Measurements from ENCODE around the gene SLC25A43. TPM values are rescaled to one million over a fixed set of nuclear protein-coding genes. Genes with fewer than 3 reads are reported as not detected.

Gene SLC25A43
- total RNA-seq, 4 donors from 2014 or later, result 23.1 to 31.1 (median 27.6) TPM

- H3K4me3 ChIP-seq, result no peak overlapping the region
- DNase-seq, result no peak
- no peaks in the 10 kb centered on the region for H3K36me3 ChIP-seq
- TF ChIP-seq, protein P1, sequence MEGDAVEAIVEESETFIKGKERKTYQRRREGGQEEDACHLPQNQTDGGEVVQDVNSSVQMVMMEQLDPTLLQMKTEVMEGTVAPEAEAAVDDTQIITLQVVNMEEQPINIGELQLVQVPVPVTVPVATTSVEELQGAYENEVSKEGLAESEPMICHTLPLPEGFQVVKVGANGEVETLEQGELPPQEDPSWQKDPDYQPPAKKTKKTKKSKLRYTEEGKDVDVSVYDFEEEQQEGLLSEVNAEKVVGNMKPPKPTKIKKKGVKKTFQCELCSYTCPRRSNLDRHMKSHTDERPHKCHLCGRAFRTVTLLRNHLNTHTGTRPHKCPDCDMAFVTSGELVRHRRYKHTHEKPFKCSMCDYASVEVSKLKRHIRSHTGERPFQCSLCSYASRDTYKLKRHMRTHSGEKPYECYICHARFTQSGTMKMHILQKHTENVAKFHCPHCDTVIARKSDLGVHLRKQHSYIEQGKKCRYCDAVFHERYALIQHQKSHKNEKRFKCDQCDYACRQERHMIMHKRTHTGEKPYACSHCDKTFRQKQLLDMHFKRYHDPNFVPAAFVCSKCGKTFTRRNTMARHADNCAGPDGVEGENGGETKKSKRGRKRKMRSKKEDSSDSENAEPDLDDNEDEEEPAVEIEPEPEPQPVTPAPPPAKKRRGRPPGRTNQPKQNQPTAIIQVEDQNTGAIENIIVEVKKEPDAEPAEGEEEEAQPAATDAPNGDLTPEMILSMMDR (IDR thresholded peaks at IDR 0.05), result no peak
- TF ChIP-seq POLR2A (IDR thresholded peaks at IDR 0.05), result no peak
- H3K4me1 ChIP-seq, result no peaks in the 10 kb centered on the region
- no peaks in the 10 kb centered on the region for H3K9me3 ChIP-seq
- no peaks in the 10 kb centered on the region for H3K27me3 ChIP-seq
- H3K27ac ChIP-seq, result peak overlapping the region in 3 of 4 donors; percentile 46 to 69 (median 64)
Measured at GRCh38 chrX:119410854-119411253, 11.7 kb downstream of the SLC25A43 start.

GRCh38 chrX:119411959-119412358 is 12.8 kb downstream of the SLC25A43 start:
- no peak overlapping the region for H3K27ac ChIP-seq
- TF ChIP-seq, protein P1 (IDR thresholded peaks at IDR 0.05), result no peak
- no peak for TF ChIP-seq POLR2A (IDR thresholded peaks at IDR 0.05)

DNA sequence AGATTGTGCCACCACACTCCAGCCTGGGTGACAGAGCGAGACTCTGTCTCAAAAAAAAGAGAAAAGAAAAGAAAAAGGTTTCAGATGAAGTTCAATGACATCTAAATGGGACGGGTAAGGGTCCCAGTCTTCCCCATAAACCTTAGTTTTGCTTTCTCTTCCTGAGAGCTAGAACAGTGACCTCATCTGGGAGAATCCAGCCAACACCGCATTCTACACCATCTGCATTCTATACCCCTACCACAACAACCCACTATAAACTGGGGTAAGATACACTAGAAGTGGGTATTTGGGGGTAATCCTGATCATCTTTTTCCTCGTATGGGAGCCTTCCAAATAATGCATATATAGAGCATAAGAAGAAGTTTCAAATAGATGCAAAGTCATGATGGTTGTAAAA is 18.2 kb downstream of the SLC25A43 start:
- no peaks in the 10 kb centered on the region for H3K27me3 ChIP-seq
- H3K36me3 ChIP-seq, result no peaks in the 10 kb centered on the region
- no peaks in the 10 kb centered on the region for H3K4me1 ChIP-seq

More at GRCh38 chrX:119411959-119412358, 12.8 kb downstream of the SLC25A43 start:
- no peaks in the 10 kb centered on the region for H3K9me3 ChIP-seq
- no peak overlapping the region for H3K4me3 ChIP-seq
- no peaks in the 10 kb centered on the region for H3K4me1 ChIP-seq
- no peaks in the 10 kb centered on the region for H3K27me3 ChIP-seq
- DNase-seq, result no peak
- H3K36me3 ChIP-seq, result no peaks in the 10 kb centered on the region

DNA sequence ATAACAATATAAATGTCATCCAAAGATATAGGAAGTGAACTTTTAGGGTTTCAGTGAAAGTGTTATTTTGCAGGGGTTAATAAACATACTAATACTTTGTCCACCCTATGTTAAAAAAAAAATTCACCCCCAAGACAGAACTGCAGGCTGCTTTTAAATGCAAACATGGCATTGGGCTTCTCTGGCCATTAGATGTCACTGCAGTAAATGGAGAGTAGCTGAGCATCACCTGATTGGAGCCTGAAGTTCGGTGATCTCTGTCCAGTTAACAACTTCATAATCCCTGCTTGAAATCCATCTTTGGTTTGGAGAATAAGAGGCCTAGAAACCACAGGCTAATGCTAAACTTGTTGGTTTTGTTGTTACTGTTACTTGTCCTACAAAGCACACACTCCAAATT is 18.7 kb downstream of the SLC25A43 start:
- Histone ChIP-seq H3K36me3 (no peaks in the 10 kb centered on the region), H3K4me3 (no peak overlapping the region), H3K4me1 (no peaks in the 10 kb centered on the region), H3K27ac (no peak overlapping the region), H3K27me3 (no peaks in the 10 kb centered on the region), H3K9me3 (no peaks in the 10 kb centered on the region)
- DNase-seq, result no peak
- TF ChIP-seq, protein P1 (IDR thresholded peaks at IDR 0.05), result peak in 3 of 6 experiments; percentile 36 to 47 (median 42)
- TF ChIP-seq POLR2A (IDR thresholded peaks at IDR 0.05), result no peak

More for the DNA sequence above, 18.2 kb downstream of the SLC25A43 start:
- TF ChIP-seq, protein P1 (IDR thresholded peaks at IDR 0.05), result no peak
- no peak for TF ChIP-seq POLR2A (IDR thresholded peaks at IDR 0.05)
- Histone ChIP-seq H3K4me3 (no peak overlapping the region), H3K9me3 (no peaks in the 10 kb centered on the region), H3K27ac (no peak overlapping the region)
- no peak for DNase-seq

- peak in 1 of 3 donors; percentile 59 for DNase-seq
- no peaks in the 10 kb centered on the region for H3K36me3 ChIP-seq
- H3K27ac ChIP-seq, result peak overlapping the region in 1 of 4 donors; percentile 39
- TF ChIP-seq, protein P1 (IDR thresholded peaks at IDR 0.05), result no peak
- TF ChIP-seq POLR2A (IDR thresholded peaks at IDR 0.05), result no peak
- H3K4me3 ChIP-seq, result no peak overlapping the region
- H3K27me3 ChIP-seq, result no peaks in the 10 kb centered on the region
- H3K4me1 ChIP-seq, result no peaks in the 10 kb centered on the region
- no peaks in the 10 kb centered on the region for H3K9me3 ChIP-seq
Measured at GRCh38 chrX:119419146-119419545, 20.0 kb downstream of the SLC25A43 start.

GRCh38 chrX:119419898-119420297 is 20.8 kb downstream of the SLC25A43 start:
- no peak for TF ChIP-seq POLR2A (IDR thresholded peaks at IDR 0.05)
- TF ChIP-seq, protein P1 (IDR thresholded peaks at IDR 0.05), result no peak
- Histone ChIP-seq H3K36me3 (no peaks in the 10 kb centered on the region), H3K27ac (no peak overlapping the region), H3K4me3 (no peak overlapping the region), H3K9me3 (no peaks in the 10 kb centered on the region), H3K27me3 (no peaks in the 10 kb centered on the region), H3K4me1 (no peaks in the 10 kb centered on the region)
- no peak for DNase-seq
